Upper lobe of right lung (tissue), 1 donor: ENCODE data around the gene TP53BP1. TPM values are rescaled to one million over a fixed set of nuclear protein-coding genes. Genes with fewer than 3 reads are reported as not detected.

Experiments
- ATAC-seq: fragments of 200-7000 bp; cut with Tn5 transposase; one replicate; pipeline ENCODE4 v1.9.1; 2020; ENCODE audit warnings: mild to moderate bottlenecking, moderate library complexity
- DNase-seq: peaks from one replicate; pipeline ENCODE4 v3.0.0-alpha.2; 2020
- H3K27ac ChIP-seq: fragments of 200-600 bp; one replicate; pipeline ENCODE4 v1.8.0; 2022
- H3K27me3 ChIP-seq: fragments of 200-600 bp; one replicate; pipeline ENCODE4 v1.8.0; 2022; ENCODE audit warnings: mild to moderate bottlenecking
- H3K36me3 ChIP-seq: fragments of 200-600 bp; one replicate; pipeline ENCODE4 v1.8.0; 2022
- H3K4me1 ChIP-seq: fragments of 200-600 bp; one replicate; pipeline ENCODE4 v1.8.0; 2022
- H3K4me3 ChIP-seq: fragments of 200-600 bp; one replicate; pipeline ENCODE4 v1.8.0; 2022; ENCODE audit warnings: mild to moderate bottlenecking
- H3K9me3 ChIP-seq: fragments of 200-600 bp; one replicate; pipeline ENCODE4 v1.8.0; 2022
- CTCF ChIP-seq: fragments of 200-600 bp; IDR thresholded peaks from one replicate; pipeline ENCODE4 v1.8.0; 2022; ENCODE audit warnings: antibody characterized with exemption
- intact Hi-C: fragments of 100-400 bp; cut with DNase I; formaldehyde crosslinking; loops from one replicate; pipeline ENCODE4 v1.11.0; 2022
- total RNA-seq: library from RNA; stranded (reverse); fragmentation: NEBNext Ultra II Directional; extraction: Animal tissue kit (Norgen Biotek cat#: 25700); gene quantifications from one replicate; pipeline ENCODE4 v1.2.1, GENCODE V29; 2021
- donor health status: DM: no; HTN: yes; CAD: no; lungs with severe emphysema.

TP53BP1 gene
- total RNA-seq, 1 donor from 2014 or later: 27.6 TPM

- Histone ChIP-seq H3K4me3 (no peak overlapping the region), H3K27ac (no peak overlapping the region), H3K27me3 (no peaks in the 10 kb centered on the region), H3K9me3 (no peaks in the 10 kb centered on the region), H3K4me1 (no peaks in the 10 kb centered on the region), H3K36me3 (peaks cover 70% of the 10 kb centered on the region)
- ATAC-seq: no peak
- DNase-seq: no peak
- intact Hi-C loops: no loop called here
- no peak for TF ChIP-seq CTCF
Observed at GRCh38 chr15:43420435-43420834, 72.5 kb downstream of the TP53BP1 start.

DNA sequence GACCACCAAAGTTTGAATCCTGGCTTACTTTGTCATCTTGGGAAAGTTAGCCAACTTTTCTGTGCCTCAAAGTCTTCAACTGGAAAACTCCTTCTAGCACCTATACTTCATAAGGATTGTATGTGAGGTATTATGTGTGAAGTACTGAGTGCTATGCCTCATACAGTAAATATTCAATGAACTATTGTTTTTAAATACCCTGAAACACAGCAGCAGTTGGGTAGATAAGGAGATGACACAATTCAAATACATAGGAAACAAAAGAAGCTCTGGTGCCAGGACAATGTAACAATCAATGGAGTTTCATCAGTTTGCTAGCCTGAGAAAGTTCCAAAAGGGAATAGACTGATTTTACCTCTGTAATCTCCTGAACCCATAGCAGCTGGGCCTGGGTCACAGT, 78.8 kb downstream of the TP53BP1 start:
- H3K9me3 ChIP-seq: no peaks in the 10 kb centered on the region
- no peaks in the 10 kb centered on the region for H3K27me3 ChIP-seq
- H3K4me1 ChIP-seq: no peaks in the 10 kb centered on the region
- intact Hi-C loops: no loop called here
- TF ChIP-seq CTCF: no peak
- ATAC-seq (no peak), DNase-seq (no peak)
- peaks cover 75% of the 10 kb centered on the region for H3K36me3 ChIP-seq
- H3K27ac ChIP-seq: no peak overlapping the region
- no peak overlapping the region for H3K4me3 ChIP-seq

- DNase-seq (no peak), ATAC-seq (no peak)
- Histone ChIP-seq H3K27ac (no peak overlapping the region), H3K27me3 (no peaks in the 10 kb centered on the region), H3K36me3 (peaks cover 82% of the 10 kb centered on the region), H3K9me3 (no peaks in the 10 kb centered on the region), H3K4me3 (no peak overlapping the region), H3K4me1 (no peaks in the 10 kb centered on the region)
- TF ChIP-seq CTCF: no peak
- intact Hi-C loops: no loop called here
Observed at GRCh38 chr15:43412096-43412495, 80.9 kb downstream of the TP53BP1 start.

DNA sequence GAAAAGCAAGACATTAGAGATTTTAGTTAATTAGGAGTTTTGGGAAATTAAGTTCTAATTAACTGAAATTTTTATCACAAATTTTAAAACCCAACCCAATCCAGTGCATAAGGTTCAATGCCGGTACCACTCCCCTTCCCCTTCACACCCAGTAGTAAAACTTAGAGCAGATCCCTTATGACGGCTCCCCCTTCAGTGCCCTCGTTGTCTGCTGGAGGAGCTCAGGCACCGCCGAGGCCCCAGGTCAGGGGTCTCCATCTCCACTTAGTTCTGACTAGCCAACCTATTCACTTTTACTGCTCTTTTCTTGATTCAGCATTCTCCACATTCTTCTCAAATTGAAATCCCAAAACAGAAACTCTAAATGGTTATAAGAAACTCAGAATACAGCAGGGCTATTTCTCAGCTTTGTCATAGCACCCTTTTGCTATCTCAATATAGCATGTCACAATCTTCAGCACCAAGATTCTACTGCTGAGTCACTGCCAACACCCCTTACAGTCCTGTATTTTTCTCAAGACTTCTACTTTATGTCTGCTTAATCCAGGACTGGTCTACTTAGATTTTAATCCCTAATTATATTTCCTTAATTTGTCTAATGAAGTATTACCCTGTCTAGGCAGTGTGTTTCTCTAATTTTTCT, 82.3 kb downstream of the TP53BP1 start:
- no peak overlapping the region for H3K27ac ChIP-seq
- peaks cover 83% of the 10 kb centered on the region for H3K36me3 ChIP-seq

DNA sequence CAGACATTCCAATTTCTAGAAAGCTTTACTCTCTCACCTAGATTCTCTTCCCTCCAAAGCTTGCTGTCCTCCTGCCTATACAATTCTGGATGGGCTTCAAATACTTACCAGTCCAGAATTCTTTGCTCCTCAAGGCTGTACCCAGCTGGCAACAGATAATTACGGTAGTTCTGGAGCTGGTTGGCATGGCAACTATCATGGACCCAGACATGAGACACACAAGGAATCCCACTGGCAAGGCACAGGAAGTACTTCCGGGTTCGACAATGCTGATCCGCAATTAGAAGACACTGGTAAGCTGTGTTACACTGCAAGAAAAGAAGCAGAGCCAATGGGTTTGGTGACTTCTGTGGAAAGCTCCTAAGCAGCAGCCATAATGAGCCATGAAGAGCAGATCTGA, 84.2 kb downstream of the TP53BP1 start:
- H3K9me3 ChIP-seq: no peaks in the 10 kb centered on the region
- no peak overlapping the region for H3K4me3 ChIP-seq
- TF ChIP-seq CTCF: no peak
- DNase-seq (no peak), ATAC-seq (no peak)
- H3K36me3 ChIP-seq: peaks cover 83% of the 10 kb centered on the region
- intact Hi-C loops: no loop called here
- no peaks in the 10 kb centered on the region for H3K4me1 ChIP-seq
- no peak overlapping the region for H3K27ac ChIP-seq
- no peaks in the 10 kb centered on the region for H3K27me3 ChIP-seq

More for the DNA sequence above, 82.3 kb downstream of the TP53BP1 start:
- Histone ChIP-seq H3K27me3 (no peaks in the 10 kb centered on the region), H3K9me3 (no peaks in the 10 kb centered on the region), H3K4me1 (no peaks in the 10 kb centered on the region), H3K4me3 (no peak overlapping the region)
- no peak for TF ChIP-seq CTCF
- intact Hi-C loops: no loop called here
- ATAC-seq: no peak
- no peak for DNase-seq

DNA sequence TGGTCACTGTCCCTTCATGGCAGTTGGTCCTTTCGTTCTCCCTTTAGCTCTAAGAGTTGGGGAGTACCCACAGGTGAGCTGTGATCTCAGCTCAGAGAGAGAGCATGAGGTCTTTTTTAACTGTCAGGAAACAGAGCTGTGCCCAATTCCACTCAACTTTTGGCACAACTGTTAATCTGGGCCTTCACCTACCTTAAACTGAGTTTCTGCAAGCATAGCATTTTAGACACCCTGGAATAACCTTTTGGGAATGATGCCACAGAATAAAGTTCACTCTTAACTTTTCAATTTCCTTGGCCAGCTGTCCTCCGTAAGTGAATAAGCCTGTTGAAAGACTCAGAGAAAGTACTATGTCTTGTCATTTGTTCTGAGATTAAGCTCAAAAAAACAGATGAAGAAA, 86.1 kb downstream of the TP53BP1 start:
- DNase-seq: no peak
- H3K27ac ChIP-seq: no peak overlapping the region
- intact Hi-C loops: no loop called here
- peaks cover 86% of the 10 kb centered on the region for H3K36me3 ChIP-seq
- no peaks in the 10 kb centered on the region for H3K9me3 ChIP-seq
- no peaks in the 10 kb centered on the region for H3K27me3 ChIP-seq
- no peak for TF ChIP-seq CTCF
- H3K4me3 ChIP-seq: no peak overlapping the region
- ATAC-seq: no peak
- no peaks in the 10 kb centered on the region for H3K4me1 ChIP-seq
